Lower lobe of right lung (tissue), 2 donors: ENCODE results near the gene JADE2. TPM values are rescaled to one million over a fixed set of nuclear protein-coding genes. Genes with fewer than 3 reads are reported as not detected.
A peak's percentile ranks its signal among the peaks of the same experiment; 100 is the strongest.

ENCODE experiments used
- ATAC-seq, 2 donors: fragments of 200-7000 bp; cut with Tn5 transposase; one replicate each; pipeline ENCODE4 v1.9.1; 2020 to 2022; ENCODE audit warnings: mild to moderate bottlenecking in 2 of 2, moderate library complexity in 2 of 2
- DNase-seq: peaks from one replicate; pipeline ENCODE4 v3.0.0-alpha.2; 2020
- H3K27ac ChIP-seq: fragments of 200-600 bp; one replicate; pipeline ENCODE4 v1.8.0; 2022
- H3K27me3 ChIP-seq: fragments of 200-600 bp; one replicate; pipeline ENCODE4 v1.8.0; 2022; ENCODE audit warnings: low read depth
- H3K36me3 ChIP-seq: fragments of 200-600 bp; one replicate; pipeline ENCODE4 v1.8.0; 2022; ENCODE audit warnings: mild to moderate bottlenecking
- H3K4me1 ChIP-seq: fragments of 200-600 bp; one replicate; pipeline ENCODE4 v1.8.0; 2022
- H3K4me3 ChIP-seq: fragments of 200-600 bp; one replicate; pipeline ENCODE4 v1.8.0; 2022; ENCODE audit warnings: mild to moderate bottlenecking
- H3K9me3 ChIP-seq: fragments of 200-600 bp; one replicate; pipeline ENCODE4 v1.8.0; 2022
- intact Hi-C: fragments of 100-400 bp; cut with DNase I; formaldehyde crosslinking; loops from one replicate; pipeline ENCODE4 v1.11.0; 2022
- total RNA-seq: library from RNA; stranded (reverse); fragmentation: NEBNext Ultra II Directional; extraction: Animal tissue kit (Norgen Biotek cat#: 25700); gene quantifications from one replicate; pipeline ENCODE4 v1.2.1, GENCODE V29; 2021
- TF ChIP-seq, protein P1 (sequence below): fragments of 200-600 bp; IDR thresholded peaks from one replicate; pipeline ENCODE4 v1.8.0; 2022; ENCODE audit warnings: antibody characterized with exemption, mild to moderate bottlenecking
- donor health status: DM: no; HTN: yes; CAD: no; lungs with severe emphysema.

Gene JADE2
- total RNA-seq, 1 donor from 2014 or later: 79.4 TPM

DNA sequence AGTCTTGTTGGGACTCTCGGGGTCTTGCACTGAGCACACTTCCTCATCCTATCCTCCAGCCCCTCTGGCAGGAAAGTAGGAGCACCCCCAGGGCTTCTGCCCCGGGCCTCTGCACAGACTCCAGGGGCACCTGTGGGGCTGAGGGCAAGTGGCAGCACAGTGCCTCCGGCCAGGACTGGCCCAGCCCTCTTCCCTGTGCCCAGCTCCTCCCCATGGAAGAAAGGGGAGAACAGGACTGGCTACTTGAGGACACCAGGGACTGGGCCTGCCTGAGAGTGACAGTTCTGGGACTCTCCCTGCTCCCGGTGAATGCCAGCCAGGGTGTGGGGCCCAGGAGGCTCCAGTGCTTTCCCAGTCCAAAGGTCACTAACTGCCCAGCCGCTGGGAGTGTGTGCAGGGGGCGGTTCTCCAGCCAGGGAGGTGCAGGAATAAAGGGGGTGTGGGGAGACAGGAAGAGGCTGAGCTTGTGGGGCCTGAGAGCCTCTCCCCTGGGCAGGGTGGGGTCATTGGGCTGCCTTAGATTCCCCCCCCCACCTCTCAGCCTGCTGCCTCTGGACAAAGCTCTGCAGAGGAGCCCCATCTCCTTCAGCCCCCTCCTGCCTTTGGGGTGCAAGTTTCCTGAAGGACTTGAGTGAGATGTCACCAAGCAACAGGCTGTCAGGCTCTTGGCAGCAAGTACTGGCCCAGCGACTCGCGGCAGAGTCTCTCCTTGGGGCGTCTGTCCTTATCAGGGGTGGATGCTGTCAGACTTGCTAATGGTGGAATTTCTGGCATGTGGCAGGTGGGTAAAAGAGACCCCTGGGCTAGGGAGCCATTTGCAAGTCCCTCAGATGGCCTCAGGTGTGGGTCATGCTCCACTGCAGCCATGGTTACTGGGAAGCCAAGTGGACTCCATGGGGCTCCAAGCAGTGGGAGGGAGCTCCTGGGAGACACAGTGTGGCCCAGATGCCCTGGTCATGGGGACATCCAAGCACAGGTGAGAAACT, 19.1 kb upstream of the JADE2 start:
- ATAC-seq (peak; percentile 90 to 91), DNase-seq (peak; percentile 76)
- peak overlapping the region; percentile 69 for H3K27ac ChIP-seq
- H3K4me3 ChIP-seq: peak overlapping the region; percentile 39
- no peaks in the 10 kb centered on the region for H3K27me3 ChIP-seq
- TF ChIP-seq, protein P1, sequence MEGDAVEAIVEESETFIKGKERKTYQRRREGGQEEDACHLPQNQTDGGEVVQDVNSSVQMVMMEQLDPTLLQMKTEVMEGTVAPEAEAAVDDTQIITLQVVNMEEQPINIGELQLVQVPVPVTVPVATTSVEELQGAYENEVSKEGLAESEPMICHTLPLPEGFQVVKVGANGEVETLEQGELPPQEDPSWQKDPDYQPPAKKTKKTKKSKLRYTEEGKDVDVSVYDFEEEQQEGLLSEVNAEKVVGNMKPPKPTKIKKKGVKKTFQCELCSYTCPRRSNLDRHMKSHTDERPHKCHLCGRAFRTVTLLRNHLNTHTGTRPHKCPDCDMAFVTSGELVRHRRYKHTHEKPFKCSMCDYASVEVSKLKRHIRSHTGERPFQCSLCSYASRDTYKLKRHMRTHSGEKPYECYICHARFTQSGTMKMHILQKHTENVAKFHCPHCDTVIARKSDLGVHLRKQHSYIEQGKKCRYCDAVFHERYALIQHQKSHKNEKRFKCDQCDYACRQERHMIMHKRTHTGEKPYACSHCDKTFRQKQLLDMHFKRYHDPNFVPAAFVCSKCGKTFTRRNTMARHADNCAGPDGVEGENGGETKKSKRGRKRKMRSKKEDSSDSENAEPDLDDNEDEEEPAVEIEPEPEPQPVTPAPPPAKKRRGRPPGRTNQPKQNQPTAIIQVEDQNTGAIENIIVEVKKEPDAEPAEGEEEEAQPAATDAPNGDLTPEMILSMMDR: no peak
- H3K4me1 ChIP-seq: peaks cover 47% of the 10 kb centered on the region
- H3K9me3 ChIP-seq: no peaks in the 10 kb centered on the region
- H3K36me3 ChIP-seq: no peaks in the 10 kb centered on the region
- intact Hi-C loops: no loop called here

DNA sequence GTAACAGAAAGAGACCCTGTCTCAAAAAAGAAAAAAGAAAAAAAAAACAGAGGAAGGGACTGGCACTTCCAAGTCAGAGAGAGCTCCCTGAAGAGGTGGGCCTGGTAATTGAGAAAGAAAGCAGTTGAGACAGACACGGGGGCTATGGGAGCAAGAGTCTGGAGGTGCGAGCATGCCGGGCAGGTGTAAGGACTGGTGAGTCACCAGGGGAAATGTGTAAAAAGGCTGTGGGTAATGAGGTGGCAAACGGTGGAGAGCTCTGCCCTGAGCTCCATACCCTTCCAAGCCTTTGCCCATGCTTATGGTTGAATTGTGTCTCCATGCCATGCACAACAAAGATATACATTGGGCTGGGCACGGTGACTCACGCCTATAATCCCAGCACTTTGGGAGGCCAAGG, 18.0 kb upstream of the JADE2 start:
- intact Hi-C loops: no loop called here
- no peaks in the 10 kb centered on the region for H3K9me3 ChIP-seq
- no peaks in the 10 kb centered on the region for H3K36me3 ChIP-seq
- no peaks in the 10 kb centered on the region for H3K27me3 ChIP-seq
- H3K4me1 ChIP-seq: peaks cover 57% of the 10 kb centered on the region
- ATAC-seq (no peak), DNase-seq (no peak)
- peak overlapping the region; percentile 39 for H3K4me3 ChIP-seq
- TF ChIP-seq, protein P1: no peak
- H3K27ac ChIP-seq: no peak overlapping the region

DNA sequence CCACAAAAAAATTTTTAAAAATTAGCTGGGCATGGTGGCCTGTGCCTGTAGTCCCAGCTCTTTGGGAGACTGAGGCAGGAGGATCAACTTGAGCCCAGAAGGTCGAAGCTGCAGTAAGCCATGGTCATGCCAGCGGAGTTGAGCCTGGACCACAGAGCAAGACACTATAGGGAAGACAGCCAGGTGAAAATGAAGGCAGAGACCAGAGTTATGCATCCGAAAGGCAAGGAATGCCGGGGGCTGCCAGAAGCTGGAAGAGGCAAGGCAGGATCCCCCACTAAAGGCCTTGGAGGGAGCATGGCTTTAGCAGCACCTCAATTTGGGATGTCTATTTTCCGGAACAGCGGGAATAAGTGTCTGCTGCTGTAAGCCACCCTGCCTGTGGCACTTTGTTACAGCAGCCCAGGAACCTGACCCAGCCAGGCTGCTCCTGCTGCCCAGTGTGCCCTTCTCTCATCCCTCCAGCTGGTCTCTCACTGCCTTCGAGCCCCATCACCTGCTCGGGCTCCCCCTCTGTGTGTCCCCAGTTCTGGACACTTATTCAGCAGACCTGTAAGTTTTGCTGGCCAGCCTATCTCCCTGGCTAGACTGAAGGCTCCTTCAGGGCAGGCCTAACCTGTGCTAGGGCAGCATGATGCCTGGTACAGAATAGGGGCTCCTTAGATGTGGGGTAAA, 16.8 kb upstream of the JADE2 start:
- no peaks in the 10 kb centered on the region for H3K9me3 ChIP-seq
- TF ChIP-seq, protein P1: no peak
- H3K4me3 ChIP-seq: no peak overlapping the region
- ATAC-seq: no peak
- H3K4me1 ChIP-seq: peaks cover 48% of the 10 kb centered on the region
- H3K27me3 ChIP-seq: no peaks in the 10 kb centered on the region
- intact Hi-C loops: no loop called here
- DNase-seq: no peak
- H3K27ac ChIP-seq: no peak overlapping the region
- H3K36me3 ChIP-seq: no peaks in the 10 kb centered on the region

DNA sequence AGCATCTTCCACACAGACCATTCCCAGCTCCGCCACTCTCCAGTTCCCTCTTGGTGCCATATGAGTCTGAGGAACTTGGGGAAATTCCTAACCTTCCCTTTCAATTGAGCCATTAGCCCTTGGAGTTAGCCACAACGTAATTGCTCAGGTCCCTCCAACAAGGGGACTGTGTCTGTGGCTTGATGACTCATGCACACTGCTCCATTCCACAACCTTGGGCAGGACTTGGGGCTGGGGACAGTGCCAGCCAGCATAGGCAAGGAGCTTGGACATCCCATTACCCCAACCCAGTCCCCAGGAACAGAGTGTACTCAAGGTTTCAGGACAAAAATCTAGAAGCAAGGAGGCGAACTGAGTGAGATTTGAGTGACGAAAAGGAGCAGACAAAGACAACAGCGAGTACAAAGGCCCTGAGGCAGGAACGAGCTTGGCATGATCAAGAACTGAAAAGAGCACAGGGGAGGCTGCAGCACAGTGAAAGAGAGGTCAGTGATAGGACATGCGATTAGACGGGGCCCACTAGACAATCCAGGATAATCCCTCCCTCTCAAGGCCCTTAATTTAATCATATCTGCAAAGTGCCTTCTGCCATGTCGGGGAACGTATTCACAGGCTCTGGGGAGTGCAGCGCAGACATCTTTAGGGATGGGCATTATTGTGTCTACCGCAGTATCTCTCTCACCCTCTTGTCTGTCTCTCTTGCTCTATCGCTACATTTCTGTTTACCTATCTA, 16.0 kb upstream of the JADE2 start:
- intact Hi-C loops: no loop called here
- H3K27me3 ChIP-seq: no peaks in the 10 kb centered on the region
- no peak overlapping the region for H3K27ac ChIP-seq
- no peaks in the 10 kb centered on the region for H3K36me3 ChIP-seq
- DNase-seq (no peak), ATAC-seq (no peak)
- TF ChIP-seq, protein P1: no peak
- peaks cover 40% of the 10 kb centered on the region for H3K4me1 ChIP-seq
- no peaks in the 10 kb centered on the region for H3K9me3 ChIP-seq
- H3K4me3 ChIP-seq: no peak overlapping the region
